Common myeloid progenitor, CD34-positive (primary cell): ENCODE data around the gene PDLIM5.

ENCODE experiments used
- CTCF ChIA-PET: fragments of 350-600 bp; sonication (Branson Sonifier 250); formaldehyde crosslinking; loops from one replicate; lab custom pipeline; 2021; ENCODE audit warnings: antibody characterized with exemption; lab: Charles Lee
- POLR2A ChIA-PET: fragments of 350-600 bp; sonication (Branson Sonifier 250); formaldehyde crosslinking; loops from one replicate; lab custom pipeline; 2021; ENCODE audit warnings: antibody characterized with exemption; lab: Charles Lee
- DNase-seq, 3 donors: peaks; one replicate each; pipeline versions ENCODE4 v3.0.0 to v3.0.0-alpha.2; 2013
- H3K27ac ChIP-seq, 2 experiments: 1 replicate in 1 of 2; 2 replicates in 1 of 2; pipeline ENCODE4 v1.7.0; 2013; ENCODE audit warnings: inconsistent platforms in 2 of 2, low read length in 2 of 2, mild to moderate bottlenecking in 2 of 2, low read depth in 1 of 2, moderate library complexity in 1 of 2; ENCODE audit not compliant: severe bottlenecking in 2 of 2, insufficient read depth in 1 of 2, poor library complexity in 1 of 2
- H3K27me3 ChIP-seq, 5 experiments: replicated peaks in 2 of 5; 1 replicate in 3 of 5; 2 replicates in 2 of 5; pipeline versions ENCODE4 v1.6.1 to v1.7.0; 2013; ENCODE audit warnings: low read length in 4 of 5, mild to moderate bottlenecking in 2 of 5, moderate library complexity in 2 of 5, inconsistent platforms in 1 of 5; ENCODE audit not compliant: insufficient read depth in 5 of 5, control insufficient read depth in 4 of 5
- H3K36me3 ChIP-seq, 4 experiments: 1 replicate in 2 of 4; 2 replicates in 2 of 4; pipeline versions ENCODE4 v1.6.1 to v1.7.0; 2013; ENCODE audit warnings: low read length in 3 of 4, control low read depth in 1 of 4, mild to moderate bottlenecking in 1 of 4; ENCODE audit not compliant: control insufficient read depth in 4 of 4, insufficient read depth in 4 of 4
- H3K4me1 ChIP-seq, 4 experiments: 1 replicate in 3 of 4; 2 replicates in 1 of 4; pipeline versions ENCODE4 v1.6.1 to v1.7.1; 2013; ENCODE audit warnings: low read length in 3 of 4, mild to moderate bottlenecking in 3 of 4, control low read depth in 1 of 4, inconsistent platforms in 1 of 4, moderate library complexity in 1 of 4; ENCODE audit not compliant: control insufficient read depth in 4 of 4, insufficient read depth in 4 of 4; ENCODE audit errors: control extremely low read depth in 1 of 4
- H3K4me3 ChIP-seq, 7 experiments: 1 replicate in 4 of 7; 2 replicates in 3 of 7; pipeline versions ENCODE4 v1.5.1 to v1.7.0; 2013; ENCODE audit warnings: mild to moderate bottlenecking in 7 of 7, low read length in 6 of 7, moderate library complexity in 6 of 7, inconsistent platforms in 2 of 7, low read depth in 2 of 7, control low read depth in 1 of 7; ENCODE audit not compliant: insufficient read depth in 4 of 7, control insufficient read depth in 1 of 7; ENCODE audit errors: extremely low read depth in 1 of 7
- H3K9me3 ChIP-seq, 5 experiments: 1 replicate in 4 of 5; 2 replicates in 1 of 5; pipeline versions ENCODE4 v1.6.1 to v1.7.1; 2013; ENCODE audit warnings: low read length in 4 of 5, mild to moderate bottlenecking in 2 of 5, inconsistent platforms in 1 of 5, low read depth in 1 of 5, moderate library complexity in 1 of 5; ENCODE audit not compliant: control insufficient read depth in 4 of 5, insufficient read depth in 2 of 5; ENCODE audit errors: control extremely low read depth in 1 of 5
- WGBS: methylation state at CpG from one replicate; pipeline ENCODE4 v1.1.5; 2013; ENCODE audit not compliant: insufficient coverage; 5-methylcytosine and 5-hydroxymethylcytosine counted together

The PDLIM5 gene

DNA sequence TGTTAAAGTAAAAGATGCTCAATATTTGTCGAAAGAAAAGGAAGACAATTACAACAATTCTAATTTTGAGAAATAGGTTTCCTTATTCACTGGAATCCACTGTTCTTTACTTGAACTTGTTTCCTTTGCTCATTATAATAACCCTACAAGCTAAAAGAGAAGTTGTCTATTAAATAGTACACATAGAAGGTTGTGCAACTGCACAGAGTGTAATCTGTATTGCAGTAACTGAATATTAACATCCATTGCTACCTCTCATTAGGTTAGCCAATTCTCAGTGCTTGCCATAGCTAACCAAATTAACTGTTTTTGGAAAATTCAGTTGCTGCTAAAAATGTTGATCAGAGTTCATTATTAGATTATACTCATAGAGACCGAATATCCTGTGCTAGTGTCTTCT is 120.0 kb downstream of the PDLIM5 start:
- ChIA-PET POLR2A (interaction anchor here (0.8 kb wide), 1 partner anchor 11 kb away, joined by 3 read pairs; no protein-coding TSS in a partner anchor), CTCF (no interaction called here)
- Histone ChIP-seq H3K27ac (no peak overlapping the region), H3K9me3 (no peaks in the 10 kb centered on the region), H3K27me3 (no peaks in the 10 kb centered on the region), H3K4me3 (no peak overlapping the region), H3K4me1 (peaks cover 0 to 2% (median 0%) of the 10 kb centered on the region in 4 experiments), H3K36me3 (peaks cover 0 to 7% (median 4%) of the 10 kb centered on the region in 4 experiments)
- no CpG with 5 or more reads among the region's 2 CpGs for WGBS
- no peak for DNase-seq

DNA sequence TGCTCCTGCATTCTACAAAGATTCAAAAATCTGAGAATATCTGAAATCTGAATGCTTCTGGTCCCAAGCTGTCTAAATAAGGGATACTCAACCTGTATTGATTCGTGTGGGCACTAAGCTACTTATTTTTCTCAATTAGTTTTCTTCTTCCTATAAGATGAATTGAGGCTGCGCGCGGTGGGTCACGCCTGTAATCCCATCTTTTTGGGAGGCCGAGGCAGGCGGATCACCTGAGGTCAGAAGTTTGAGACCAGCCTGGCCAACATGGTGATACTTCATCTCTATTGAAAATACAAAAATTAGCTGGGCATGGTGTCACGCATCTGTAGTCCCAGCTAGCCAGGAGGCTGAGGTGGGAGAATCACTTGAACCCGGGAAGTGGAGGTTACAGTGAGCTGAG is 122.3 kb downstream of the PDLIM5 start:
- Histone ChIP-seq H3K9me3 (no peaks in the 10 kb centered on the region), H3K27me3 (no peaks in the 10 kb centered on the region), H3K4me1 (no peaks in the 10 kb centered on the region), H3K4me3 (no peak overlapping the region), H3K27ac (no peak overlapping the region), H3K36me3 (peaks cover 0 to 7% (median 4%) of the 10 kb centered on the region in 4 experiments)
- no peak for DNase-seq
- CTCF ChIA-PET: interaction anchor here (0.7 to 1.2 kb wide), 2 partner anchors 54 to 240 kb away, joined by 3 read pairs; no protein-coding TSS in a partner anchor
- POLR2A ChIA-PET: no interaction called here
- WGBS: 85% methylated on average over 7 of the region's 9 CpGs

- Histone ChIP-seq H3K4me1 (no peaks in the 10 kb centered on the region), H3K27ac (no peak overlapping the region), H3K27me3 (no peaks in the 10 kb centered on the region), H3K9me3 (no peaks in the 10 kb centered on the region), H3K36me3 (peaks cover 0 to 7% (median 4%) of the 10 kb centered on the region in 4 experiments), H3K4me3 (no peak overlapping the region)
- ChIA-PET CTCF (interaction anchor here (0.7 kb wide), 1 partner anchor 240 kb away, joined by 3 read pairs; no protein-coding TSS in a partner anchor), POLR2A (no interaction called here)
- no peak for DNase-seq
- WGBS: 100% methylated on average over 2 of the region's 3 CpGs
These were observed 122.9 kb downstream of the PDLIM5 start for GRCh38 chr4:94574616-94575015.

DNA sequence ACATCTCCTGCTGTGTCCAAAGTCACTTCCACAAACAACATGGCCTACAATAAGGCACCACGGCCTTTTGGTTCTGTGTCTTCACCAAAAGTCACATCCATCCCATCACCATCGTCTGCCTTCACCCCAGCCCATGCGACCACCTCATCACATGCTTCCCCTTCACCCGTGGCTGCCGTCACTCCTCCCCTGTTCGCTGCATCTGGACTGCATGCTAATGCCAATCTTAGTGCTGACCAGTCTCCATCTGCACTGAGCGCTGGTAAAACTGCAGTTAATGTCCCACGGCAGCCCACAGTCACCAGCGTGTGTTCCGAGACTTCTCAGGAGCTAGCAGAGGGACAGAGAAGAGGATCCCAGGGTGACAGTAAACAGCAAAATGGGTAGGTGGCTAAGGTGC is 123.9 kb downstream of the PDLIM5 start:
- ChIA-PET CTCF (no interaction called here), POLR2A (no interaction called here)
- Histone ChIP-seq H3K27ac (no peak overlapping the region), H3K9me3 (no peaks in the 10 kb centered on the region), H3K27me3 (no peaks in the 10 kb centered on the region), H3K36me3 (peaks cover 0 to 7% (median 4%) of the 10 kb centered on the region in 4 experiments), H3K4me3 (no peak overlapping the region), H3K4me1 (no peaks in the 10 kb centered on the region)
- DNase-seq: no peak
- WGBS: 99% methylated on average over 10 of the region's 10 CpGs

DNA sequence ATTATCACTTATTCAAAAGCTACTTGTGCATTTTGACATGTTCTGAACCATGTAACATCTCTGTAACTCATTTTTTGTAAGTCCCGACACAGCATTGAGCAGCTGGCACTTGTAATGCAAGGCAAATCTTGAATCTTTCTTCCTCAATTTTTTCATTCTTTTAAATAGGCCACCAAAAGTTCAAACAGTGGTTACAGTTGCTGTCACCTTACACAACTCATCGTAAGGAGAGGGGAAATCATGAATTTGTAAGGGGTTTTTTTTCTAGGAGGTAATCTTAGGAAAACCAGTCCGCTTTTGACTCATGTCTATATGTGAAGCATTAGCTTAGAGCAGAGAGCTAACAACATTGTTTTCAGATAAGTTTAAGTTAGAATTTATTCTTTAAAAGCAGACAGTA is 124.5 kb downstream of the PDLIM5 start:
- Histone ChIP-seq H3K4me3 (no peak overlapping the region), H3K36me3 (peaks cover 0 to 7% (median 4%) of the 10 kb centered on the region in 4 experiments), H3K9me3 (no peaks in the 10 kb centered on the region), H3K27ac (no peak overlapping the region), H3K27me3 (no peaks in the 10 kb centered on the region), H3K4me1 (no peaks in the 10 kb centered on the region)
- 93% methylated on average over 3 of the region's 3 CpGs for WGBS
- CTCF ChIA-PET: no interaction called here
- no peak for DNase-seq
- POLR2A ChIA-PET: no interaction called here

DNA sequence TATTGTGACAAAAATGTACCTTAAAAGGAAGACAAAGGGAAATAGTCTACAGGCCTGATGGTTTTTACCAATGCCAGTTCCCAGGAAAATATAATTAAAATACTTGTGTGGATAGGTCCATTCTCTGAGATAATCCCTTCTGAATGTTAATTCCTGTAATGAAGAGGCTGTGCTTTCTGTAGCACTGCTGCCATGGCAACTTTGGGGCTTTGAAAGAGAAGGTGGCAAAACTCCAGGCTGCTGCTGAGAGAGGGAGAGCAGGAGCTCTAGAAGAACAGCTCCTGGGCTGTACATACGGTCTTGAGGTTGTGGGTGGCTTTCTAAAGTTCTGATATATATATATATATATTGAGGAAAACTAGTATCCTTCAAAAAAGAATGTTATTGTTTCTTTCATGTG is 125.4 kb downstream of the PDLIM5 start:
- no CpG with 5 or more reads among the region's 1 CpG for WGBS
- ChIA-PET CTCF (no interaction called here), POLR2A (no interaction called here)
- Histone ChIP-seq H3K4me3 (no peak overlapping the region), H3K27me3 (no peaks in the 10 kb centered on the region), H3K27ac (no peak overlapping the region), H3K36me3 (peaks cover 0 to 7% (median 4%) of the 10 kb centered on the region in 4 experiments), H3K4me1 (no peaks in the 10 kb centered on the region), H3K9me3 (no peaks in the 10 kb centered on the region)
- DNase-seq: no peak

DNA sequence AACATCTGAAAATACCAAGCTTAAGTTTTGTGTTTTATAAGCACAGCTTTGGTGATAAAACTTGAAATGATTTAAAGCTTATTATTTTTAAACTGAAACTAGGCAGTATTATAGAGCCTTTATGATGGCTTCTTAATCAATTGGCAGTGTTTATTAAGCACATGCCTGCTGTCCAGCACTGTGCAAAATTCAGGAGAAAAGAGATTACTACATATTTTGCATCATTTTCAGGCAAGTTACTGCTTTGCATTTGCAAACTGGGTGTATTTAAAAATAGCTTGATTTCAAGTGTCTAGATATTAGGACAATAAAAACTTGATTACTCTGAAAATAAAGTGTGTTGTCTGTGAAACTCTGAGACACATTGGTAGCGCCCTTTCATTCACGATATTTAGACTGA is 126.5 kb downstream of the PDLIM5 start:
- H3K9me3 ChIP-seq: no peaks in the 10 kb centered on the region
- H3K36me3 ChIP-seq: peaks cover 0 to 7% (median 4%) of the 10 kb centered on the region in 4 experiments
- no peaks in the 10 kb centered on the region for H3K27me3 ChIP-seq
- no CpG with 5 or more reads among the region's 2 CpGs for WGBS
- CTCF ChIA-PET: interaction anchor here (0.9 to 1.5 kb wide), 2 partner anchors 9 to 42 kb away, joined by 3 read pairs; no protein-coding TSS in a partner anchor
- H3K4me3 ChIP-seq: no peak overlapping the region
- DNase-seq: no peak
- H3K4me1 ChIP-seq: no peaks in the 10 kb centered on the region
- no peak overlapping the region for H3K27ac ChIP-seq
- POLR2A ChIA-PET: no interaction called here
